T-cell (primary cell): ENCODE measurements around the gene PHC2. TPM values are rescaled to one million over a fixed set of nuclear protein-coding genes. Genes with fewer than 3 reads are reported as not detected.

Experiments
- ATAC-seq, 4 experiments: fragments of 200-7000 bp in 3 of 4; fragments of 150-1000 bp in 1 of 4; cut with Tn5 transposase; replicated peaks in 1 of 4; 1 replicate in 3 of 4; 2 replicates in 1 of 4; pipeline ENCODE4 v1.10.0; 2021; ENCODE audit warnings: moderate library complexity in 3 of 4, mild to moderate bottlenecking in 2 of 4, moderate number of reproducible peaks in 1 of 4
- CTCF ChIA-PET, 2 donors: fragments of 300-600 bp; sonication (Branson Sonifier 250); formaldehyde crosslinking; loops; one replicate each; lab custom pipeline; 2022; ENCODE audit warnings: antibody characterized with exemption in 2 of 2; lab: Charles Lee
- POLR2A ChIA-PET, 2 donors: fragments of 300-600 bp; sonication (Branson Sonifier 250); formaldehyde crosslinking; loops; one replicate each; lab custom pipeline; 2022; ENCODE audit warnings: antibody characterized with exemption in 2 of 2; lab: Charles Lee
- DNase-seq, 35 experiments: peaks; one replicate each; pipeline versions ENCODE4 v3.0.0 to v3.0.0-alpha.2; 2013 to 2023
- H3K27ac ChIP-seq: one replicate; pipeline ENCODE4 v1.5.1; 2013; ENCODE audit warnings: low read length
- H3K27me3 ChIP-seq, 2 experiments: replicated peaks in 1 of 2; 1 replicate in 1 of 2; 2 replicates in 1 of 2; pipeline versions ENCODE4 v1.6.1 to v1.7.0; 2013; ENCODE audit warnings: low read length in 1 of 2, mixed read lengths in 1 of 2; ENCODE audit not compliant: control insufficient read depth in 2 of 2, insufficient read depth in 2 of 2; ENCODE audit errors: extremely low read depth in 1 of 2
- H3K36me3 ChIP-seq, 2 donors: 1 replicate in 1 of 2; 2 replicates in 1 of 2; pipeline versions ENCODE4 v1.6.1 to v1.7.0; 2013; ENCODE audit warnings: low read length in 1 of 2; ENCODE audit not compliant: control insufficient read depth in 2 of 2, insufficient read depth in 1 of 2; ENCODE audit errors: extremely low read depth in 1 of 2
- H3K4me1 ChIP-seq, 2 experiments: 1 replicate in 1 of 2; 2 replicates in 1 of 2; pipeline versions ENCODE4 v1.6.1 to v1.7.0; 2013; ENCODE audit warnings: low read length in 2 of 2, mixed read lengths in 1 of 2; ENCODE audit not compliant: insufficient read depth in 2 of 2, control insufficient read depth in 1 of 2; ENCODE audit errors: extremely low read depth in 1 of 2
- H3K4me3 ChIP-seq, 2 donors: 1 replicate in 1 of 2; 2 replicates in 1 of 2; pipeline versions ENCODE4 v1.5.1 to v1.7.0; 2013; ENCODE audit warnings: mild to moderate bottlenecking in 2 of 2, low read length in 1 of 2, moderate library complexity in 1 of 2; ENCODE audit not compliant: control insufficient read depth in 1 of 2; ENCODE audit errors: extremely low read depth in 1 of 2
- H3K9me3 ChIP-seq: 2 replicates; pipeline ENCODE4 v1.7.0; 2013
- H3K27ac Mint-ChIP-seq, 2 donors: one replicate each; pipeline ENCODE4 v1.8.0; 2020 to 2021; ENCODE audit warnings: mild to moderate bottlenecking in 2 of 2, mixed read lengths in 2 of 2
- H3K27me3 Mint-ChIP-seq, 2 donors: one replicate each; pipeline ENCODE4 v1.8.0; 2021 to 2022; ENCODE audit warnings: mixed read lengths in 2 of 2
- H3K36me3 Mint-ChIP-seq: one replicate; pipeline ENCODE4 v1.8.0; 2021; ENCODE audit warnings: mixed read lengths
- H3K4me1 Mint-ChIP-seq, 3 donors: one replicate each; pipeline ENCODE4 v1.8.0; 2020 to 2022; ENCODE audit warnings: mixed read lengths in 3 of 3, mild to moderate bottlenecking in 1 of 3
- H3K4me3 Mint-ChIP-seq, 3 donors: one replicate each; pipeline ENCODE4 v1.8.0; 2020 to 2022; ENCODE audit warnings: mild to moderate bottlenecking in 3 of 3, mixed read lengths in 3 of 3, moderate library complexity in 3 of 3
- H3K9me3 Mint-ChIP-seq, 3 donors: one replicate each; pipeline ENCODE4 v1.8.0; 2020 to 2022; ENCODE audit warnings: mixed read lengths in 3 of 3
- WGBS: methylation state at CpG from one replicate; pipeline ENCODE4 v1.1.5; 2013; ENCODE audit warnings: missing lambda C conversion rate; ENCODE audit not compliant: insufficient coverage; 5-methylcytosine and 5-hydroxymethylcytosine counted together
- total RNA-seq, 35 experiments: library from RNA in 6 of 35; stranded (reverse) in 6 of 35; fragments of 120-200 nt in 1 of 35; gene quantifications; one replicate each; pipeline versions ENCODE4 v1.2.1 to v1.2.4 and lab custom pipeline; 2013 to 2026

PHC2 gene
- total RNA-seq, 5 donors from 2014 or later (not counting 1 experiment from before 2014, with no cell fraction given), result 29.7 to 39.3 (median 37.9) TPM

DNA sequence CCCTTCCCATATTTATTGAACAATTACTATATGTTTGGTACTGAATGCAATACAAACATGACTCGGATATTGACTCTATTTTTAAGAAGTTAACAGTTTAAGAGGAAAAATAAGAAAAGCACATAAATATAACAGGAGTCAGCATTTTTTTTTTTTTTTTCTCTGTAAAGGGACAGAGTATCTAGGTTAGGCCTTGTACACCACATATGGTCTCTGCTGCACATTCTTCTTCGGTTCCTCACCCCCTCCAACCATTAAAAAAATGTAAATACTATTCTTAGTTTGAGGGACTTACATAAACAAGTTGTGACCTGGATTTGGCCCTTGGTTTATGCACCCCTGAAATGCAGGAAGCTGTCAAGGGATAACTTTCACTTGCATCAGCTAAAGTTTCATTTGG is 40.4 kb downstream of the PHC2 start:
- no peaks in the 10 kb centered on the region for H3K9me3 ChIP-seq
- H3K27me3 ChIP-seq, result peaks cover 0 to 4% of the 10 kb centered on the region in 2 experiments
- no peaks in the 10 kb centered on the region for H3K9me3 Mint-ChIP-seq
- no peak overlapping the region for H3K27ac ChIP-seq
- ChIA-PET CTCF (no interaction called here), POLR2A (no interaction called here)
- H3K36me3 ChIP-seq, result no peaks in the 10 kb centered on the region
- no peak overlapping the region for H3K4me3 Mint-ChIP-seq
- no peak overlapping the region for H3K4me3 ChIP-seq
- no peaks in the 10 kb centered on the region for H3K4me1 ChIP-seq
- no peak for ATAC-seq
- no peaks in the 10 kb centered on the region for H3K4me1 Mint-ChIP-seq
- peaks cover 9 to 11% of the 10 kb centered on the region in 2 donors for H3K27me3 Mint-ChIP-seq
- WGBS, result no CpG with 5 or more reads among the region's 2 CpGs
- H3K36me3 Mint-ChIP-seq, result no peaks in the 10 kb centered on the region
- no peak for DNase-seq
- no peak overlapping the region for H3K27ac Mint-ChIP-seq

DNA sequence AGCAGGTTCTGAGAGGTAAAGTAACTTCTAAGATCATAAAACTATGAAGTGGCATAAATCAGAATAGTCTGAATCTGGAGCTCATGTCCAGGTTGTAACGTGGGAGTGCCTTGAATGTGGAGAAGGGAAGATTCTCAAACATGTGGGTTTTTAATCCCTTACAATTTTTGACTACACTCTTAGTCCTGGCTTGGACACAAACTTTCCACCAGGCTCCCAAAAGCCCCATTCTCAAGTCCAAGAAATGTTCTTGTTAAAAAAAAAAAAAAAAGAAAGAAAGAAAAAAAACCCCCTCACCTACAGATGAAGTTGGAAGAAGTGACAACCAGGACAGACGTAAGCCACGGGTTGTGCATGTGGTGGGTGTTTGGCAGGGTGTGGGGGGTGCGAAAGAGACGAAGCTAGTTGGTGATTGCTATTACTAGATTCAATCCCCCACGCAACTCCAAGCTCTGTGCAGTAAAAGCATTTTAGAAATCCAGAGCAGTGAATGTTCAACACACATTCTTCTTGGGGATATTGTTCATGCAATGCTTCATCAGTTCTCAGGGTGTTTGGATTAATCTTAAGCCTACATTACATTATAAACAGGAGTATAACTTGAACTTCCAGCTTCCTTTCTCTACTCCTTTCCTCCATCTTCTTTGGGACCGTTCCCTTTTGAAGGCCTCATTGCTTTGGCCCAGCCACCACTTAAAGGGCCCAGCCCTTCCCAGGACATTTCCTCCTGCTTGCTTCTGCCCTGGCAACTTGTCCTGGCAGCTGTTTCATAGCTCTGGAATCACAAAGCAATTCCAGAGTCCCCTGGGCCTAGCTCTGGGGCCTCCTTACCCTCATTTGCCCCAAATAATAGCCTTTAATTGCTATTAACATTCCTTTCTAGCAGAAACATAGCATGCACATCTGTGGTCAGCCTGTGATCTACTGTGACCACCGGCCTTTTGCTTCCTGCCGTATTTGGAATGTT is 41.8 kb downstream of the PHC2 start:
- no peaks in the 10 kb centered on the region for H3K36me3 Mint-ChIP-seq
- no peaks in the 10 kb centered on the region for H3K4me1 Mint-ChIP-seq
- no peak for DNase-seq
- H3K27me3 ChIP-seq, result no peaks in the 10 kb centered on the region
- no peak overlapping the region for H3K27ac ChIP-seq
- H3K27me3 Mint-ChIP-seq, result peaks cover 9 to 14% of the 10 kb centered on the region in 2 donors
- H3K4me3 ChIP-seq, result no peak overlapping the region
- no peak overlapping the region for H3K27ac Mint-ChIP-seq
- H3K4me1 ChIP-seq, result no peaks in the 10 kb centered on the region
- CTCF ChIA-PET, result no interaction called here
- H3K4me3 Mint-ChIP-seq, result no peak overlapping the region
- WGBS, result 88% methylated on average over 4 of the region's 9 CpGs
- ATAC-seq, result no peak
- POLR2A ChIA-PET, result no interaction called here
- no peaks in the 10 kb centered on the region for H3K9me3 Mint-ChIP-seq
- no peaks in the 10 kb centered on the region for H3K9me3 ChIP-seq
- H3K36me3 ChIP-seq, result no peaks in the 10 kb centered on the region

DNA sequence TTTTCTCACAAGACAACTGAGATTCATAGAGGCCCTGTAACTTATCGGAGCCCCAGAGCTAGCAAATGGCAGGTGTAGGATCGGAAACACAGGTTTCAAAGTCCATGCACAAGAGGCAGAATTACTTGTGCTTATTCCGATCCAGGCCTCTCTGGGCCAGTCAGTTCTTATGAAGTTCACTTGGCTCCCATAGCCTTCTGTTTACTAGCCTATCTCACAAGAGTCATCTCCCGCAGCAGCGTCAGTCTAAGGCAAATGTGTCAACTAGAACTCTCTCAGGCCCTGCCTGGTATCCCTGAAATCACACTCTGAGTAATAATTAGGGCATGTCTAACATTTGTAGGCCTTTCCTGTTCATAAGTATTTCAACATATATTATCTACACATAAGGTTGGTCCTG is 43.3 kb downstream of the PHC2 start:
- Histone ChIP-seq H3K27me3 (peaks cover 0 to 5% of the 10 kb centered on the region in 2 experiments), H3K4me3 (no peak overlapping the region), H3K9me3 (no peaks in the 10 kb centered on the region), H3K4me1 (no peaks in the 10 kb centered on the region), H3K36me3 (no peaks in the 10 kb centered on the region), H3K27ac (no peak overlapping the region)
- peaks cover 7 to 13% of the 10 kb centered on the region in 2 donors for H3K27me3 Mint-ChIP-seq
- ATAC-seq (no peak), DNase-seq (no peak)
- ChIA-PET CTCF (no interaction called here), POLR2A (no interaction called here)
- no peaks in the 10 kb centered on the region for H3K9me3 Mint-ChIP-seq
- no peaks in the 10 kb centered on the region for H3K36me3 Mint-ChIP-seq
- no peak overlapping the region for H3K4me3 Mint-ChIP-seq
- WGBS, result 93% methylated on average over 2 of the region's 5 CpGs
- no peaks in the 10 kb centered on the region for H3K4me1 Mint-ChIP-seq
- H3K27ac Mint-ChIP-seq, result no peak overlapping the region

DNA sequence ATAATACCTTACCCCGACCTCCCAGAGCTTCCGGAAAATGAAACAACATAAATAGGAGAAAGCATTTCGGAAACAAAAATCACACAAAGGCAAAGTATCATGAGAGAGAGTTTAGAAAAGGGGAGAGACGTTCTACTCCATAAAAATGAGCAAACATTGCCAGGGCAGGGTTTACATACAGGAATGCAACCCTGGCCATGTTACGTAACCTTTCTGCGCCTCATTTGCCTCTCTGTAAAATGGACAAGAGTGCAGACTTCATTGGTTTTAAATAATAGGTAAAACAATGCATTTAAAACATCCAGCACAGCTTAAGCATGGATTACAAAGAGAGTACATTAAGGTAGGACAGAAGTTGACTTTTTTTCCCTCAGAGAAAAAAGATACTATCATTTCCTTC is 45.6 kb downstream of the PHC2 start:
- H3K27ac ChIP-seq, result no peak overlapping the region
- peaks cover 0 to 7% of the 10 kb centered on the region in 2 experiments for H3K27me3 ChIP-seq
- Mint-ChIP-seq H3K9me3 (no peaks in the 10 kb centered on the region), H3K4me3 (no peak overlapping the region), H3K4me1 (peaks cover 6 to 15% (median 8%) of the 10 kb centered on the region in 3 donors), H3K36me3 (no peaks in the 10 kb centered on the region), H3K27ac (no peak overlapping the region), H3K27me3 (peaks cover 8 to 16% of the 10 kb centered on the region in 2 donors)
- no peaks in the 10 kb centered on the region for H3K36me3 ChIP-seq
- WGBS, result 83% methylated on average over 2 of the region's 6 CpGs
- no peaks in the 10 kb centered on the region for H3K9me3 ChIP-seq
- ChIA-PET CTCF (no interaction called here), POLR2A (no interaction called here)
- ATAC-seq, result no peak
- H3K4me1 ChIP-seq, result no peaks in the 10 kb centered on the region
- no peak for DNase-seq
- no peak overlapping the region for H3K4me3 ChIP-seq

DNA sequence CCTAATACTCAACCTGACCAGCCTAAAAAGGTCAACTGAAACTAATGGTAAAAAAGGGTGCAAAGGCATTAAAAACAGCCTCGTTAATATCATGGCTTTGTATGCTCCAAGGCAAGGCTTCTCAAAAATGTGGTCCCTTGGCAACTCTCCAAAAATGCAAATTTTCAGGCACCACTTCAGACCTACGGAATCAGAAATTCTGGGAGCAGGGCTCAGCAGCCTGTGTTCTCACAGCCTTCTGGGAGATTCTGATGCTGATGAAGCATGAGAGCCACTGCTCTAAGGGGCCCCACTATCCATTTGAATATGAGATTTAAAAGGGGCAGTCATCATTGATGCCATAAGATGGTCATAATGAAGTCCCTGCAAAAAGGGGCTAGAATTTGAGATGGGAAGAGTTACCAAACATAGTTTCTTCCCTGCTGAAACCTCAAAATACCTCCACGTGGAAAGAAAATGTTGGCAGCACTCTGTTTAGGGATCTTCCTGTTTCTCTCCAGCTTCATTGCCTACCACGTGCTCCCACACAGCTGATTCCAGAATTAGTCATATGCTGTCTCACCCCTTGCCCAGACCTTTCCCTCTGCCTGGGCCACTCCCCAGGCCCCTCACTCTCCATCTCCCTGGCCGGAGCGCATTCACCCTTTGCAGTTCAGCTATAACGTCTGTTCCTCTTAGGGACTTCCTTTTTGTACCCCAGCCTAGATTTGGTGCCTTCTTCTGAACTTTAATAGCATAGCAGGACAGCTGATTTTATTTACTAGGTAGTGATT is 46.7 kb downstream of the PHC2 start:
- no peaks in the 10 kb centered on the region for H3K4me1 ChIP-seq
- Mint-ChIP-seq H3K36me3 (no peaks in the 10 kb centered on the region), H3K9me3 (no peaks in the 10 kb centered on the region), H3K4me3 (no peak overlapping the region), H3K27me3 (peaks cover 8 to 23% of the 10 kb centered on the region in 2 donors), H3K27ac (no peak overlapping the region), H3K4me1 (peaks cover 6 to 24% (median 8%) of the 10 kb centered on the region in 3 donors)
- no peak overlapping the region for H3K4me3 ChIP-seq
- no peaks in the 10 kb centered on the region for H3K9me3 ChIP-seq
- no peak for DNase-seq
- peaks cover 0 to 11% of the 10 kb centered on the region in 2 experiments for H3K27me3 ChIP-seq
- CTCF ChIA-PET, result no interaction called here
- POLR2A ChIA-PET, result no interaction called here
- H3K27ac ChIP-seq, result no peak overlapping the region
- H3K36me3 ChIP-seq, result no peaks in the 10 kb centered on the region
- ATAC-seq, result no peak
- WGBS, result 69% methylated on average over 6 of the region's 7 CpGs

DNA sequence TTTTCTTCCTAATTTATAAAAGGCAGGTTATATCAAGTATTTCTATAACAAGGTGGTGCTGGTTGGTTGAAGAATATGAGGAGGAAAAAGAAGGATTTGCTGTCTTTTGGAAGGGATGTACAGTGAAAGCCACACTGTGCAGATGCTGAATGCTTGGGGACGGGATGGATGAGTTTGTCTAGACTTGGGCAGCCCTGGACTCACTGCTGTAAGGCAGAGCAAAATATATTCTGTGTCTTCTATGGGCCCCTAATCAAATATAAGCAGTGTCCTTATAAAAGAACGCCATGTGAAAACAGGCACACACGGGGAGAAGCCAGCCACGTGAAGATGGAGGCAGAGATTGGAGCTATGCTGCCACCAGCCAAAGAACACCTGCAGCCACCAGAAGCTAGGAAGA is 47.4 kb downstream of the PHC2 start:
- H3K27me3 Mint-ChIP-seq, result peaks cover 8 to 23% of the 10 kb centered on the region in 2 donors
- ChIA-PET CTCF (no interaction called here), POLR2A (no interaction called here)
- WGBS, result 54% methylated on average over 4 of the region's 4 CpGs
- H3K4me1 Mint-ChIP-seq, result peaks cover 6 to 29% (median 8%) of the 10 kb centered on the region in 3 donors
- Histone ChIP-seq H3K9me3 (no peaks in the 10 kb centered on the region), H3K4me1 (no peaks in the 10 kb centered on the region), H3K36me3 (no peaks in the 10 kb centered on the region), H3K27me3 (peaks cover 0 to 11% of the 10 kb centered on the region in 2 experiments), H3K27ac (no peak overlapping the region), H3K4me3 (no peak overlapping the region)
- ATAC-seq (no peak), DNase-seq (no peak)
- H3K27ac Mint-ChIP-seq, result no peak overlapping the region
- H3K4me3 Mint-ChIP-seq, result no peak overlapping the region
- no peaks in the 10 kb centered on the region for H3K9me3 Mint-ChIP-seq
- H3K36me3 Mint-ChIP-seq, result no peaks in the 10 kb centered on the region
